HG03108 (cell line): Measurements from ENCODE around the gene ISM1.

ENCODE experiments used
- ATAC-seq: cut with Tn5 transposase; IDR thresholded peaks from one replicate; pipeline ENCODE4 v1.9.1; 2021; ENCODE audit warnings: moderate library complexity; ENCODE audit not compliant: unreplicated experiment

Gene ISM1

DNA sequence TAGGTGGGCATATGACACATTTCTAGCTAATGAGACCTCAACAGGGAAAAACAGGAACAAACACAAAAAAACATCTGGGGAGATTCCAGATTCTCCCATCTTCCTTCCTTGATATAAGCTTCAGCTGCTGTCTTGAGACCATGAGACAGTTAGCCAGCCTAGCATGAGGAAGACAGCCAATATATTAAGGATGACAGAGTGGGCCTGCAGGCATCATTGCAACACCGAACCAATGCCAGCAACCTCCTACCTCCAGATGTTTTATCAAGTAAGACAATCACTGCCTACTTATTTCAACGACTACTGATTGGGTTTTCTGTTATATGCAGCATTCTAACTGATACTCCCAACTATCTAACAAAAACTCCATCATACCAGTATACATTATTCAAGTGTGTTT, 119.0 kb downstream of the ISM1 start:
- ATAC-seq, result no peak

DNA sequence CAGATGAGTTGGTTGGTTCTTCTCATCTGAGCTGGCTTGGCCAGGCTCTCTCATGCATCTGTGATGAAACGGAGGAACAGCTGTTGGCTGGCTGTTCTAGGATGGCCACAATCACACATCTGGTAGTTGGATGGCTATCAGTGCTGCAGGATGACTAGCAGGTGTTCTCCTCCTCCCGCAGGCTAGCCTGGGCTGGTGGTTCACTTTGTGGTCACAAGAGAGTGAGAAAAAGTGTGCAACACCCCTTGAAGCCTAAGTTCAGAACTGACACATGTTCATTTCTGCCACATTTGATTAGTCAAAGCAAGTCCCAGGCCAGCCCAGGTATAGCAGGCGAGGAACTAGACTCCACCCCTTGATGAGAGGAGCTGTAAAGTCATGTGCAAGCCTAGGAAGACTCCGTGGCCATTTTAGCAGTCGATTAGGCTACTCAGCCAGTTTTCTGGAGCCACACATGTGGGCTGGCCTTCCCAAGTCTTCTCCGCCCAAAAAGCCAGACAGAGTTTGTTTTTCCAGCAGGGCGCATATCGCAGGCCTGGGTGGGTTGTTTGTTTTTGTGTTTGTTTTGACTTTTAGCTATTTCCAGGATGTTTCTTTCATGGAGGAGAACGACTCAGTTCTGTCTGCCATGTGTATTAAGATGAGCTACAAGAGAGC, 120.8 kb downstream of the ISM1 start:
- no peak for ATAC-seq

DNA sequence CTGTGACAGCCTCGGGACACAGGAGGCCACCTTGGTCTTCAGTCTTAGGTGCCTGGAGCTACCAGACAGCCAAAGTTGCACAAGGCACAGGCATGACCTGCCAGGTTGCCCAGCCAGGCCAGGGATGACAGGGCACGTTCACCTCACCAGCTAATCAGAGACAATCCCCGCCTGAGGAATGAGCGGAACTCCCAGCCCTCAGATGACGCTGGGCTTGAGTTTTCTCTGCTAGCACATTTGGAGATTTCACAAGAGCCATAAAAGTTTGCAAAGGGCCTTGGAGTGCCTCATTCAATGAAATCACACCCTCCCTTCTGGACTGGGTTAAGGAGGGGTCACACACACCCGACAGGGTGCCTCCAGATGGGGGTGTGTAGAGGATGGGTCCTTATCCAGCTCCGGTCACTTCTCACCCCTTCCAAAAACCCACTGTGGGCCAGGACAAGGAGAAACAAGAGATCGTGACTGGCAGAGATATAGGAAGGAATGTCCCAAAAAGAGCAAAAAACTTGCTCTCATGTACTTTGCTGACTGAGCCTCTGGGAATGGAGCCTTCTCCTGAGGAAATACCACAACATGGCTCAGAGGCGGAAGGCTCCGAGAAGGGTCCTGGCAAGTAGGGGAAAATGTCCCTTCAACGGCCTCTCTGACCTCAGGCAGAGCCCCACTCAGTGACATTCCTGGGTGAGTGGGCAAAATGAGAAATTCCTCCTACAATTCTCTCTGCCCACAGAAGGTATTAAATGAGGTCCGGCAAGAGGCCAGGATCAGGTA, 121.6 kb downstream of the ISM1 start:
- no peak for ATAC-seq

DNA sequence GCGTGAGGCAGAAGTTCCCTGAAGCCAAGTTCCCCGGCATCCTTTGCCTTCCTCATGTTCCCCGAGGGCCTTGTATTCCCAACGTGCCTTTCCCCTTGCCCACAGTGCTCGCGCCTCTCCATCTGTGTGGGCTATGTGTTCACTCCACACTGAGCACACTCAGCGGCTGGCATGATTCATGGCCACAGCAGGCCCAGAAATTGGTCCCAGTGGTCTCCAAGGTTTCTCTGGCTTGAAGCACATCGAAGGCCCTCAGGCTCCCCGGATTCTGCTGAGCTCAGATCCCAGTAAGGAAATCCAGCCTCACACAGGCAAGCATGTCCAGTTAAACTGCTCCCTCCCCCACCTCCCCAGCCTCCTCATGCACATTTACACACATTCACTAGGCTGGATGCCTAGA, 123.6 kb downstream of the ISM1 start:
- no peak for ATAC-seq

DNA sequence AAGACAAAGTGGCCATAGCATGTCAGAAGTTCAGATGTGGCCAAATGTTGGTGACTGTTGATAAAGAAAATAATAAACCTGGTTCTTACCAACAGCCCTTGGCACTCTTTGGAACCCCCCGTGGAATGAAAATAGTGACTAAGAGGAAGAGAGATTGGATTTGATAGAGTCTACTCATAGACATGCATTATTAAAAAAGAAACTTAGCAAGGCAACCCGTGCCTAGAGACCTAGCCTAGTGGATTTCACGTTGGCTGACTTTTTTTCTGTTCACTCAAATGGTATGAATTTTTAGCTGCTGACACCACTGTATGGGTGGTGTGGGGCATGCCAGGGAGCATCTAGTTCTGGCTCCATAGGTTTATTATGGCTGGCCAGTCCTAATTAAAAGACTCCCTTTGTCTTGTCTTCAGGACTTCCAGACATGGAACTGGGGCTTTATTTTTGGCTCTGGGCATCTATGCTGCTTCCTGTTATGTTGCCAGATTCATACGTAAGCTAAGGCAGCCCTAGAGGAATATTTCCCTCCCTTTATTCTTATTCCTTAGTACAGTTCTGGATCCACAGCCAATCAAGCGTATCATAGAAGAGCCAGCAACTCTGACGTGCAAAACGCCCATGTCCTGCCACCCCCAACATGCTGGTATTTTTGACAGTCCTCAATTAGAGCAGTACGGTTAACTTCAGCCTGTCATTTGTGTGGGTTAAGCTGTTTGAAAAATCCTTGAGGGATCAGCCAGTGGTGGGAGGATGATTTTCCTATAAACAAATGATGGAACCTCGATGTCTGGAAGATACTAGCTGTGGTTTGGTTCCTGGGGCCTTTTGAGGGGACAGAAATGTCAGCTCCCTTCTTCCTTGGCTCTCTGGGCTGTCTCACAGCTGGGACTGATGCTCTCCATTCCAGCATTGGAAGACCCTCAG, 127.5 kb downstream of the ISM1 start:
- ATAC-seq, result no peak

DNA sequence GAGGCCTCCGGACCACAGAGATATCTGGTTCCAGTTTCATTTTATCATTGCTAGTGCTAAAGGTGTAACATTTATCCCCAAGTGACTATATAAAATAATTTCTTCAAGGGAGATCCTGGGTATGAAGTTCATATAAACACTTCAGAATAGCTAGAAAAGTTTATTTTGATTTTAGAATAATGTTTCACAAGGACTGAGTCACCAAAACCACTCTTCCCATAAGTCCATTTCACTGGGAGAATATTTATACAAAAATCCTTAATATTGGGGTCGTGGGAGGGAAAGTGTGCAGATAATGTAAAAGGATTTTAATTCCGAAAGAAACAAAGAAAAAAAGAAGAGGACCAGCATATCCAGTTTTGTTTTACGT, 128.1 kb downstream of the ISM1 start:
- ATAC-seq, result no peak
